ENCODE measurements around the gene PRSS12.

The PRSS12 gene

DNA sequence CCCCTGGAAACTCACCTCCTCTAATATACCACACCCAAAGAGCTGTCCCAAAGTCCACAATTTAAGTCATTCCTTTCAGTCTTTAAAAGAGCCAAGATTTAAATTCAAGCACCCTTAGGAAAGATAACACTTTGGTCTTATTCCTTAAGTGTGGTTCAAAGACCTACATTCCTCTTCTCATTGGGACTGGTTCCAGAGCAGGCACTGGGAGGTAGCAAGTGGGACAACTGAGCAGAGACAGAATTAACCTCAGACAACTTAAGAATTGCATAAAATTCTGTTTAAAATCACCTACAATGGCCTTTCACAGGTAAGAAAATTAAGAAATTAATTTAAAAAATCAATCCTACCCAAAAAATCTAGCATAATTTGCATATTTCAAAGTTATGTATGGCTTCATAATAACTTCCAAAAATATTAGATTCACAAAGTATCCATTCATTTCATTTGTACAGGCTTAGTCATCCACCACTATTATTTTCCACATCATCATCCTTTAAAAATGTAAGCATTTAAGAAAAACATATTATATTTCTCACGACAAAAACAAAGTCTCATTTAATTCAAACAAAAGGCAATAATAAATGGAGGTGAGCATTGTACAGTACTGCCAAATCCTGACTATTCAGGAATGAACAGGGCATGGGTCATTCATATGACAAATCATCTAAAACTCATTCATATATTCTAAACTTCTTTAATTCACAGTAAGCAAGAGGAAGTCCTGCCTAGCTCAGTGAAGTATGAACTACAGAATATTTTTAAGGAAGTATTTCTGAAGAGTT is 13.6 kb downstream of the PRSS12 start:
- no peak overlapping the region for H3K4me3 ChIP-seq (ENCODE audit: control insufficient read depth, low read depth, low read length)
- peak; percentile 65 for DNase-seq (ENCODE audit: low read depth)
- no peak for TF ChIP-seq CTCF (conservative IDR thresholded peaks at IDR 0.05; ENCODE audit: control insufficient read depth, insufficient read depth, low read depth, low read length)

DNA sequence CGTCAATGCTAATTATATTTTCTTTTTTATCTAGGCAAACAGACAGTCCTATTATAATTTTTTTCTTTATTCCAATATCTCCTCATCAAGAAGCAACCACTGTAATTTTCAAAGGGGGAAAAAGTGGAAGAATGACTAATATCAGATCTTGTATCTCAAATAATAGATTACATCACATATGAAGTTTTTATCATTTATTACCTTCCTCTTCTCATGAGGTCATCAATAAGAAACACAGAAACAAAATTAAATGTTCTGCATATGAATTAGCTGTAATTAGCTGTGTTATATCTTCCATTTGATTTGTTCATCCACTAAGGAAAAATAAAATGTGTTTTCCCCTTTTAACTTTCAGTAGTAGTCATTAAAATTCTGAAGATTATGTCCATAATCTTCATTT is 14.3 kb downstream of the PRSS12 start:
- no peak overlapping the region for H3K4me3 ChIP-seq (ENCODE audit: control insufficient read depth, low read depth, low read length)
- no peak for TF ChIP-seq CTCF (conservative IDR thresholded peaks at IDR 0.05; ENCODE audit: control insufficient read depth, insufficient read depth, low read depth, low read length)
- no peak for DNase-seq (ENCODE audit: low read depth)

DNA sequence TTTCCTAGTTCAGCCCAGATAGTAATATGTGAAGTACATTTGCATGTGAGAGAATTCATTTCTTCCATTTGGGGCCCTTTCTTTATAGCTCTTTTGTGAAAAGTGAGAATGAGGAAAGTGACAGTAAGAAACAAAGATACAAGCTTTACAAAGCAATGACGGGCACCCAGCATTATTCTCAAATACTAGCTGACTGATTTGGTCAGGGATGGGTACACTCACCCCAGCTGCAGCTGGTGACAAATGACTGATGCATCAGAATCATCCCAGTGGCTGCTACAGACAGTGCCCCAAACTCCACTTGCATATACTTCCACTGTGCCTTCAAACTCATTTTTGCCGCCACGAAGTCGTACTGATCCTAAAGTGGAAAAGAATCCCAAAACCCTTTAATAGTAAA is 14.8 kb downstream of the PRSS12 start:
- no peak overlapping the region for H3K4me3 ChIP-seq (ENCODE audit: control insufficient read depth, low read depth, low read length)
- TF ChIP-seq CTCF (conservative IDR thresholded peaks at IDR 0.05; ENCODE audit: control insufficient read depth, insufficient read depth, low read depth, low read length): no peak
- DNase-seq (ENCODE audit: low read depth): peak; percentile 31

- TF ChIP-seq CTCF (conservative IDR thresholded peaks at IDR 0.05; ENCODE audit: control insufficient read depth, insufficient read depth, low read depth, low read length): no peak
- H3K4me3 ChIP-seq (ENCODE audit: control insufficient read depth, low read depth, low read length): no peak overlapping the region
- DNase-seq (ENCODE audit: low read depth): no peak
Measured at GRCh38 chr4:118335774-118336173, 17.0 kb downstream of the PRSS12 start.

- TF ChIP-seq CTCF (conservative IDR thresholded peaks at IDR 0.05; ENCODE audit: control insufficient read depth, insufficient read depth, low read depth, low read length): no peak
- DNase-seq (ENCODE audit: low read depth): no peak
- H3K4me3 ChIP-seq (ENCODE audit: control insufficient read depth, low read depth, low read length): no peak overlapping the region
Measured at GRCh38 chr4:118335324-118335723, 17.5 kb downstream of the PRSS12 start.

GRCh38 chr4:118331352-118331751 is 21.5 kb downstream of the PRSS12 start:
- no peak for DNase-seq (ENCODE audit: low read depth)
- no peak for TF ChIP-seq CTCF (conservative IDR thresholded peaks at IDR 0.05; ENCODE audit: control insufficient read depth, insufficient read depth, low read depth, low read length)
- no peak overlapping the region for H3K4me3 ChIP-seq (ENCODE audit: control insufficient read depth, low read depth, low read length)
